HG02642 (cell line): ENCODE data around the gene LDHB.
"Not testable (repeated sequence)": the region's sequence is repeated elsewhere in the genome, so short reads cannot be mapped to it uniquely, and the experiment has no call there.

Experiments used
- ATAC-seq: cut with Tn5 transposase; IDR thresholded peaks from one replicate; pipeline ENCODE4 v1.9.1; 2021; ENCODE audit warnings: mild to moderate bottlenecking; ENCODE audit not compliant: unreplicated experiment, poor library complexity

Gene LDHB

DNA sequence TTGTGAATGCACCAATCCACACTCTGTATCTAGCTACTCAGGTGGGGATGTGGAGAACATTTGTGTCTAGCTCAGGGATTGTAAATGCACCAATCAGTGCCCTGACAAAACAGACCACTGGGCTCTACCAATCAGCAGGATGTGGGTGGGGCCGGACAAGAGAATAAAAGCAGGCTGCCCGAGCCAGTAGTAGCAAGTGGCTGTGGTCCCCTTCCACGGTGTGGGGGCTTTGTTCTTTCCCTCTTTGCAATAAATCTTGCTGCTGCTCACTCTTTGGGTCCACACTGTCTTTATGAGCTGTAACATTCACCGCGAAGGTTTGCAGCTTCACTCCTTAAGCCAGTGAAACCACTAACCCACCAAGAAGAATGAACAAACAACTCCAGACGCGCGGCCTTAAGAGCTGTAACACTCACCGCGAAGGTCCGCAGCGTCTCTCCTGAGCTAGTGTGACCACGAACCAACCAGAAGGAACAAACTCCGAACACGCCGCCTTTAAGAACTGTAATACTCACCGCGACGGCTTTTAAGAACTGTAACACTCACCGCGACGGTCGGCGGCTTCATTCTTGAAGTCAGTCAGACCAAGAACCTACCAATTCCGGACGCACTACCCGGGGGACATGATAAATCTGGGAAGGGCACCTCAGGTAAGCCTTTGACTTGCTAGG, 4.6 kb upstream of the LDHB start:
- no peak for ATAC-seq

- ATAC-seq, result not testable (repeated sequence)
These were observed 3.9 kb upstream of the LDHB start for GRCh38 chr12:21661396-21662093.

DNA sequence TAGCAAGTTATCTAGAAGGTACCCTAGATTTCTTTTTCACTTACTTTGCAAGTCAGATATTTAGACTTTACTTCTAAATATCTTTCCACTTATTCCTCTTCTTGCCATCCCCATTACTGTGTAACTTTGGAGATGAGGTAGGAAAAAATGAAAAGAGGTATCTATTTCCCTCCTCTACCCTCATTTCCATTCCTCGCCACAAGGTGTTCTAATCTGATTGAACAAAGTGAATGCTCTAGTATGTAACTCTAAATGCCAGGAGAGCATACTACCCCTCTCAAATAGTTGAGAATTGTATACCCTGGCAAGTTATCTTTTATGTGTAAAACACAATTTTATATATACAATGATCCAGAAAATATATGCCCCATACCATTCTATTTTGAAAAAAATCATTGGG, 1.7 kb upstream of the LDHB start:
- ATAC-seq, result no peak

DNA sequence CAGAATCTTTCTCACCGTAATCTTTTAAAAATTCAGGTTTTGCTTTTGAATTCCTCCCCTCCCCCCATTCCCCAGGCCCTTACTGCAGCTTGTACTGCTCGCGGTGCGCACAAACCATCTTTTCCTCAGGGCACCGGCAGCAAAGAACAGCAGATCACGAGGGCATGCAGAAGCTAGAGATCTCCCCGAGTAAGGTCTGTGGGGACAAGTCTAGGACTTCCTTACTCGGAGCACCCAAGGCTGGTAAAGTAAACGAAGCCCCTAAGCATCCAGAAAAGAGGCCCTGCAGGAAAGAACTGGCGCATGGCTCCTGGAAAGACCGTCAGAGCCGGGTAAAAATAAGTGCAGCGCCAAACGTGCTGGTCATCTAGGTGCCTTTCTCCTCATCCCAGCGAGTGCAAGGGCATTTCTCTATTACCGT, 727 bp downstream of the LDHB start:
- ATAC-seq, result peak; percentile 36

DNA sequence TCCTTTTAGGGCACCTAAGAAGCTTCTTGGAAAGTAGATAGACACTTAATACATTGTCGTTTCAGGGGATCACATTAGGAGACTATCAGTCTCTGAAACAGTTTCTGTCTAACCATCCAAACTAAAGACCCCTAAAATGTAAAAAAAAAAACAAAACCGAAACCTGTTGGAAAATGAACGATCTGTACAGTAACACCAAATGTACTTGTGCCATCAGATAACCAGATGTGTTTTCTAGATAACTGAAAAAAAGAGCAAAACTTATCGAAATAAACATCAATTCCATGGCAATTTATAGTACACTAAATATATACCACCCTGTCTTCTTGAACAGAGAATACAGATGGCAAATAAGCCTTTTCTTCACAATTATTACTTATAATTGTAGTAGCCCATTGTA, 2.1 kb downstream of the LDHB start:
- ATAC-seq, result no peak

DNA sequence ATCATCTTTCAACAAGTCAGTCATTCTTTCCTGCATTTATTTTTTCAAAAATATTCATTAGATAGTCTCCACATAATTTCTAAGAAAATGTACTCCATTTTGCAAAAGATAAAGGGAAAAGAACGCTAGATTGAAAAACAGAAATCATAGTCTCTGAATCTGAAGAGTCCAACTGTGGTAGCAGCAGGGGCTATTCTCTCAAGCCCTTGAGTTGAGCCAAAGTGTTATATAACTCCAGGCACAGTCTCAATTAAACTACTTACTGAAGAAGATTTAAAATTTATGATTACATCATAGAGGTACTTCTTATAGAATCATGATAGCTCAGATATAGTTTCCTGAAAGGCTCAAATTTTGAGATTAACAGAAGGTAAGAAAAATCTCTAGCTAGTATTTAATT, 5.8 kb downstream of the LDHB start:
- no peak for ATAC-seq

DNA sequence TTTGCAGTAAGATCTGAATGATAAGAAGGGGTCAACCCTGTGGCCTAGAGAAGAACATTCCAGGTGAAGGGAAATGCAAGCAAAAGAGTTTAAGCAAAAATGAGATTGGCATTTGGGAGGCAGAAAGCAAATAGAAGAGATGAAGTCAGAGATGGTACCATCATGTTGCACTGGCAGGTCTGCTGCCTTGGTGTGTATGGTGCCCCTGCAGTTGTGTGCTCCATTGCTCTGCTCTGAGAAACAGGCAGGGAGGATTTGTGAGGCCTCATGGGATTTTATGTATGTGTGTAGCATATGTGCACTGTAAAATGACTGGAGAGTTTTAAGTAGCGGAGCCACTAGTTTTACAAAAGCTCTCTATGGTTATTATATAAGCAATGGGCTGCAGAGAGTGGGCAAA, 6.6 kb downstream of the LDHB start:
- ATAC-seq, result no peak

DNA sequence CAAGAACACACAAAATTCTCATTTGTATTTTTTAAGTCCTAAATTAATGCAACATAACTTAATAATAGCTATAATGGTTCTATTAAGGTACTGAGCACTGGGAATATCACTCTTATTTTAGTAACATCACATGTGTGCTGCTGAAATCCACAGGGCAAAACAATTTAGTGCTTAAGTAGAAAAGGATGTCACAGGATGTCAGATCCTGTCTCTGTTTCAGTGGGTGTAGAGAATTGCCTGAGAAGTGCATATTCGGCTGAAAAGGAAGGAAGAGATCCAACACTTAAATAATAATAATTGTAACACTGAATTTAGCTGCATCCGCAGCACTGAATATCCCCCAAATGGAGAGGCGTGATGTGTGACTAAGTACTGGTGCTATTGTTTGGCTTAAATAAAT, 8.6 kb downstream of the LDHB start:
- no peak for ATAC-seq

- no peak for ATAC-seq
These were observed 9.3 kb downstream of the LDHB start for GRCh38 chr12:21648378-21648777.

- ATAC-seq, result no peak
These were observed 10.5 kb downstream of the LDHB start for GRCh38 chr12:21647179-21647578.

DNA sequence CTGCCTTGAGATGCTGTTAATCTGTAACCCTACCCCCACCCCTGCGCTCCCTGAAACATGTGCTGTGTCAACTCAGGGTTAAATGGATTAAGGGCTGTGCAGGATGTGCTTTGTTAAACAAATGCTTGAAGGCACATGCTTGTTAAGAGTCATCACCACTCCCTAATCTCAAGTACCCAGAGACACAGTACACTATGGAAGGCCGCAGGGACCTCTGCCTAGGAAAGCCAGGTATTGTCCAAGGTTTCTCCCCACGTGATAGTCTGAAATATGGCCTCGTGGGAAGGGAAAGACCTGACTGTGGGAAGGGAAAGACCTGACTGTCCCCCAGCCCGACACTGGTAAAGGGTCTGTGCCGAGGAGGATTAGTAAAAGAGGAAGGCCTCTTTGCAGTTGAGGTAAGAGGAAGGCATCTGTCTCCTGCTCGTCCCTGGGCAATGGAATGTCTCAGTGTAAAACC, 12.6 kb downstream of the LDHB start:
- not testable (repeated sequence) for ATAC-seq

GRCh38 chr12:21644516-21644915, 13.1 kb downstream of the LDHB start:
- no peak for ATAC-seq

GRCh38 chr12:21643758-21644157, 13.9 kb downstream of the LDHB start:
- no peak for ATAC-seq

- ATAC-seq, result no peak
These were observed 14.8 kb downstream of the LDHB start for GRCh38 chr12:21642707-21643389.

DNA sequence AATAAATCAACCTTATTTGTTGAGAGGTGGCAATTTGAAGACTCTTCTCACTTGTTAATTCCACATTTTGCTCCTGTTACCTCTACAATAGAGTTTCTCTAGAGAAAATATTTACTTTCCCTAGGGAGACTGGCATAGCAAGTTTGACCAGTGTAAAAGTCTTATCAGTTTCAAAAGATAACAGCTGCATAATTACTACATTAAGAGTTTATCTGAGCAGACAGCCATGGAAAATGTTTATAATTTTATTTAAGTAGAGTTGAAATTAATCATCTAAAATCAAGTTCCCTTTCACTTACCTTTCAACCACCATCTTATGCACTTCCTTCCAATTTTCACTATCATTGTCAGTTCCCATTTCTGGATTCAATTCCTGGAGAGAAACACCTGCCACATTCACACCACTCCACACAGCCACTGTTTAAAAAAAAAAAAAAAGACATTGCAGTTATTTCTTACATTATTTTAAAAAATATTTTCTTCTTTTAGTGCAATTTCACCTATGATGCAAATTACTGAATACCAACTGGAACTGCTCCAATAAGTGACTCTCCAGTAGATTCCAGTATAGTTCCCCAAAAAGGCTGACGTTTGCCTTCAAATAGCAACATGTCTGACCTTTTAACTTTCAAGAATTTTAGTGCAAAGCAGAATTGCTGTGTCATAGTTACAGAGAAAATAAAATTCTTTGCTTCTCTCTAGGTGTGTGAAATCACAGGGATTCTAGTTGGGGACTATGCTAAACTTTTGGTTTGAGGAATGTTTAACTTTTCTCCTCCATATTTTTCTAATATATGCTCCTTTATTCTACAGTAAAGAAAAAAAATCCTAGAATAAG, 19.4 kb downstream of the LDHB start:
- no peak for ATAC-seq

GRCh38 chr12:21634245-21634644, 23.4 kb downstream of the LDHB start:
- no peak for ATAC-seq

GRCh38 chr12:21631367-21631766, 26.3 kb downstream of the LDHB start:
- no peak for ATAC-seq

DNA sequence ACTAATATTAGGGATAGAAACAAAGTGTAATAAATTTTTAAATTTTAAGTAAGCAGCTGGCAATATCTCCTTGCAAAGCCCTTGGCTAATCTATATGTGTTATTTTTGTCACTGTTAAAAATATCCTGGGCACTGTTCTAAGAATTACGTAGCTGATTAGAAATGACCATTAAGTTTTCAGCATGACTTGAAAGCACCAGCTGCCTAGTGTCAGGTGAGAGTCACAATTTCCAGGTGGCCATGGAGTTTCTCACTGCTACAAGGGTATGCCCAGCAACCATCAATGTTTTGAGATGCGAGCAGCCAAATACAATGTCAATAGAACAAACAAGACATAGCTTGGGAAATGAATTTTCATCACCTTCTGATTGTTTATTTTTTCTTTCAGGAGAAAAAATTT, 29.7 kb downstream of the LDHB start:
- ATAC-seq, result no peak

- ATAC-seq, result no peak
These were observed 39.1 kb downstream of the LDHB start for GRCh38 chr12:21618566-21618965.

DNA sequence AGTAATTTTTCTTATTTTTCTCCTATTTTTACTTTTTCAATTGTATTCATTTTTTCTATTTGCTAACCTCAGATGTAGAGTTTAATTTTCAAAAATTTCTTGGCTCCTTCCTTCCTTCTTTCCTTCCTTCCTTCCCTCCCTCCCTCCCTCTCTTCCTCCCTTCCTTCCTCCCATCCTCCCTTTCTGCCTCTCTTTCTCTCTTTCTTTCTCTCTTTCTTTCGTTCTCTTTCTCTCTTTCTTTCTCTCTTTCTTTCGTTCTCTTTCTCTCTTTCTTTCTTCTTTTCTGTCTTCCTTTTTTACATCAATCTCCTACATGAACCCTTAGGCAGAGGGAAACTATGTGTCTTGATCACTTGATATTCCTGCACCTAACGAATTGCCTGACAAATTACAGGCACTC, 40.6 kb downstream of the LDHB start:
- ATAC-seq, result no peak

GRCh38 chr12:21615431-21615830, 42.2 kb downstream of the LDHB start:
- ATAC-seq, result no peak
